GDM1 (cell line): Measurements from ENCODE around the gene WTIP.
"Not testable (repeated sequence)": the region's sequence is repeated elsewhere in the genome, so short reads cannot be mapped to it uniquely, and the experiment has no call there.

ENCODE experiments used
- DNase-seq: peaks from one replicate; lab custom pipeline; 2025; lab: John Stamatoyannopoulos, UW

WTIP gene

GRCh38 chr19:34480971-34481841 is at the start of gene WTIP:
TSS of gene WTIP (plus strand) at chr19:34481758. CDS start at chr19:34481975, 217 bp downstream.
- DNase-seq = no peak

- no peak for DNase-seq
These were observed 48.8 kb upstream of the WTIP start for GRCh38 chr19:34432797-34433196.

GRCh38 chr19:34436716-34437115 is 44.8 kb upstream of the WTIP start:
- no peak for DNase-seq

- no peak for DNase-seq
These were observed 33.4 kb upstream of the WTIP start for GRCh38 chr19:34448191-34448590.

GRCh38 chr19:34452723-34453122 is 28.8 kb upstream of the WTIP start:
- no peak for DNase-seq

- no peak for DNase-seq
These were observed 27.5 kb upstream of the WTIP start for GRCh38 chr19:34454091-34454490.

DNA sequence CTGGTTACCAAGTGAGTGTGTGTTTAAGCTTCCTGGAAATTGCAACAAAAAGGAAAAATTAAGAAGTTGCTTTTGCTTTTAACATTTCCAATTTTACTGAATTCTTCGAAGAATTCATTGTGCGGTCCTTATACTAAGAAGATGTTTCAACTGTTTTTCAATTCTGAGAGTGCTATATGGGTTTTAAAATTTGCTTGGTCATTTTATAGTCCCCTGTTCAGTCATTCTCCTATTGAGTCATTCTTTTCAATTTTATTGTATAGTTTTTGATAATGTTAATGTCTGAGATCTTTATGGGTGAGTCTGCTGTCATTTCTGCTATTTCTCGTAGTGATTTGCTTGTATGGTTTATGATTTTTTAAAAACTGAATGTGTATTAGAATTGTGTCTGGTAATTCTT is 26.9 kb upstream of the WTIP start:
- DNase-seq = no peak

GRCh38 chr19:34455783-34456480 is 25.6 kb upstream of the WTIP start:
- not testable (repeated sequence) for DNase-seq

DNA sequence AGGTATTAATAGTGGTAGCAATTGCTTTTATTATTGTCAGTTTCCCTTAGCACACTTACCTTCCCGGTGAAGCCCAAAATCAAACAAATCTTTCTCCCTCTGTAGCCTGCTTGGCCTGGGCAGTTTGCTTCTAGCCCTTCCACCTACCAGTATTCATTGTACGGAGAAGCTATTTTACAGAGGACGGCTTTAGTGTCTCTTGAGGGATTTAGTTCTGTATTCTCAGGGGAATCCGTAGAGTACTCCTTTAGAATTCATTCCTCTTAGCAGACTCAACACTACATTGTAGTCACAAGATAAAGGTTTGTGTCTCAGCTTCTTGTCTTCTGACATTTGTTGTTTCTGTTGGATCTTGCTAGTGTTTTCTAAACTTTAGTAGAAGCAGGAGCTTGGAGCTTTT is 24.1 kb upstream of the WTIP start:
- DNase-seq = no peak

- DNase-seq = no peak
These were observed 22.9 kb upstream of the WTIP start for GRCh38 chr19:34458677-34459076.

DNA sequence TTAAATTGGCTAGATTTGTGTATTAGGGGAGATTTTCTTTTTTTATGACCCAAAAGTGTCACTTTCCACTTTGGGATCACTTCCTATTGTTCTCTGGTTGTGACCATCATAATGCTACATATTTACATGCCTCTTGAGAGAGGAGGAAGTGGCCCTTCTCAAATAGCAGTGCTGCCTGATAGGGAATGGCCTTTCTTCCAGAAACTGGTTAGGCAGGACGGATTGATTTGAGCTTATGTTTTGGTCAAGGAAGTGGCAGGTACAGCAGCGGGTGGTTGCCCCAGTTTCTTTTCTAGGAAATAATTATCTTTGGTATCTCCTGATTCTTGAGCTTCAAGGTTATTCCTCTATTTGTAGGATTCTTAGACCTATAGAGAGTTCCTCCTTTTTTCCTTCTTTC is 21.9 kb upstream of the WTIP start:
- no peak for DNase-seq

DNA sequence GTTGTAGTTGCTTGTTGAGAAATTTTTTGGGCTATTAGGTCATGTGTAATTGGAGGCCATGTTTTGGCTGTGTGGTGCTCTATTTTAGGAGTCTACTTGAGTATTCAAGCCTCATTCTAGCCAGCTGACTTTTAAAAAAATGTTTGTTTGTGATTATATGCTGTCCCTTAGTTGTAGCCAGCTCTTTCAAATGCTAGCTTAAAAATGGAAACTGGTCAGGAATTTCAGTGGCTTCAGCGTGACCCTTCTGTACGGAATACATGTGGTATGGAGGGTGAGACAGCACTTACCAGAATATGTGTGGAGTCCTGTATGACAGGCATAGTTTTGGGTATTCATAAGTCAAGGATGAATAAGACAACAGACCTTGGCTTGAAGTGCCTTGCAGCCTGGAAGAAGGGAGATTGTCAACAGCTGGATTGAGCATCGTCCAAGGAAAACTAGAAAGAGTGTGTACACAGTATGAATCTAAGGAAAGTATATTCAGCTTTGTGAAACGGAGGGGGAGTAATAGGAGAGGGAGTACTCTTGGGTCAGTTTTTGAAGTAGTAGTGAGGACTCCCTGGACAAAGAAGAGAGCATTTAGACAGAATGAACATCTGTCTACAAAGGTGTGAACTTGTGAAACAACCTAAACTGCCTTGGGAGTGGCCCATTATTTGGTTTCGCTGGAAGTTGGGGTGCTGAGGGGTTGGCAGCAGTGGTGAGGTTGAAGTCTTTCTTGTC is 20.0 kb upstream of the WTIP start:
- no peak for DNase-seq

- not testable (repeated sequence) for DNase-seq
These were observed 16.8 kb upstream of the WTIP start for GRCh38 chr19:34464785-34465184.

- DNase-seq = no peak
These were observed 13.1 kb upstream of the WTIP start for GRCh38 chr19:34468409-34468808.

GRCh38 chr19:34469026-34469425 is 12.5 kb upstream of the WTIP start:
- DNase-seq = not testable (repeated sequence)

DNA sequence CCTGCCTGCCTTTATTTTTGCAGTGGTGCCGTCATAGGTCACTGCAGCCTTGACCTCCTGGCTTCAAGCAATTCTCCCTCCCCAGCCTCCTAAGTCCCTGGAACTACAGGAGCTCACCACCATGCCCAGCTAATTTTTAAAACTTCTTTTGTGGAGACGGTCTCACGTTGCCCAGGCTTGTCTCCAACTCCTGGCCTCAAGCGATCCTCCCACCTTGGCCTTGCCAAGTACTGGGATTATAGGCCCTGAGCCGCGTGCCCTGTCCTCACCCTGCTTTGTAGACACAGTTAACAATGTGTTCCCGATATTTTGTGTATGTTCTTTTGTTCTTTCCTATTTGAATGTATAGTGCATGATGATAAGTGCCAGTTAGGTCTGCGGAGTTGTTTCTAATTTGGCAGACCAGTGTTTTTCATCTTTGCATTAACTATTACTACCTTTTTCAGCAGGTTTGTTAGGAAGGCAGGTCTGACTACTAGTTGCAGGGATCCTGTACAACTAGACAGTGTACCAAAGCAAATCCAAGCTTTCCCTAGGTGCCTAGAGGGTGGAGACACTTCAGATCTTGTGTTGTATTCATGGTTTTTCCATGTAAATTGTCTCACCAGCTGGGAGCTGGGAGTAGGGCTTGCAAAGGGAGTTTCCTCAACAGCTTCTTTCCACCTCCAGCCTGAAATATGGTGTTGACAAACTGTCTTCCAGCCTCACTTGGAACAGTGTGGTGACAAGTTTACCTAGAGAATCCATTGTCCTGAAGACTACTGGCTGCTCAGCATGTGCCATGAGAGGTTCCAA is 9.5 kb upstream of the WTIP start:
- DNase-seq = no peak

- DNase-seq = no peak
These were observed 7.1 kb upstream of the WTIP start for GRCh38 chr19:34474233-34474989.

DNA sequence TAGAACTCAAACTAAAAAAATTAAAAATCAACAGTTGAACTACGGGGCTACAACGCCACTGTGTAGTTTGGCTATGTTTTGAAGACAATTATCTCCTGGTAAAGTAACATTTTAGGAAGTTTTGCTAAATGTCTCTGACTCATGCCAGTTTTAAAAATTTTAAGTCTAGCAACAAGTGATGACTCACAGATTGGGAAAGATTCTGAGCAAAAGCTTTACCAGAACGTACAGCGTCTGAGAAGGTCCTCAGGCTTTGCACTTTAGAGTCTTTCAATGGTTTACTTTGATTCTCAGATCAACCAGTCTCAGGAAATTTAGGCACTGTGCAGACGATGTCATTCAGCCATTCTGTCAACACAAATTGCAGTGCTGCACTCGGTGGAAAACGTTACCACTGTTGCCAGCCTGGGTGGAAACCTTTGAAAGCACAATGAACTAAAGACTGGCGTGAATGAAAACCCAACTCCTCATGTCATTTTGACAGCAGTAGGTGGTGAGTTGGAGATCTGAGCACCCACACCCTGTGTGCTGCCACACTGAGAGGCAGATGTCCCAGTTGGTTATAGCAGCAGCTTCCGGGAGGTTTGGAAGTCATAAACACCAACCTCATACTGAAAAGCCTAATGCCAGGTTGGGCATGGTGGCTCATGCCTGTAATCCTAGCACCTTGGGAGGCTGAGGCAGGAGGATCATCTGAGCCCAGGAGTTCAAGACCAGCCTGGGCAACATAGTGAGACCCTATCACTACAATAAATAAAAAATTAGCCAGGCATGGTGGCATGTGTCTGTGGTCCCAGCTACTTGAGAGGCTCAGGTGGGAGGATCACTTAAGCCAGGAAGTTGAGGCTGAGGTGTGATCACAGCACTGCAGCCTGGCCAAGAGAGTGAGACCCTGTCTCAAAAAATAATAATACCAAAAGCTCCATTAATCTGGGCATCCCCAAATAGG is 6.3 kb upstream of the WTIP start:
- no peak for DNase-seq

GRCh38 chr19:34475975-34476594 is 5.5 kb upstream of the WTIP start:
- DNase-seq = no peak
